ENCODE measurements around the gene TLK2.
A peak's percentile ranks its signal among the peaks of the same experiment; 100 is the strongest.

Gene TLK2

DNA sequence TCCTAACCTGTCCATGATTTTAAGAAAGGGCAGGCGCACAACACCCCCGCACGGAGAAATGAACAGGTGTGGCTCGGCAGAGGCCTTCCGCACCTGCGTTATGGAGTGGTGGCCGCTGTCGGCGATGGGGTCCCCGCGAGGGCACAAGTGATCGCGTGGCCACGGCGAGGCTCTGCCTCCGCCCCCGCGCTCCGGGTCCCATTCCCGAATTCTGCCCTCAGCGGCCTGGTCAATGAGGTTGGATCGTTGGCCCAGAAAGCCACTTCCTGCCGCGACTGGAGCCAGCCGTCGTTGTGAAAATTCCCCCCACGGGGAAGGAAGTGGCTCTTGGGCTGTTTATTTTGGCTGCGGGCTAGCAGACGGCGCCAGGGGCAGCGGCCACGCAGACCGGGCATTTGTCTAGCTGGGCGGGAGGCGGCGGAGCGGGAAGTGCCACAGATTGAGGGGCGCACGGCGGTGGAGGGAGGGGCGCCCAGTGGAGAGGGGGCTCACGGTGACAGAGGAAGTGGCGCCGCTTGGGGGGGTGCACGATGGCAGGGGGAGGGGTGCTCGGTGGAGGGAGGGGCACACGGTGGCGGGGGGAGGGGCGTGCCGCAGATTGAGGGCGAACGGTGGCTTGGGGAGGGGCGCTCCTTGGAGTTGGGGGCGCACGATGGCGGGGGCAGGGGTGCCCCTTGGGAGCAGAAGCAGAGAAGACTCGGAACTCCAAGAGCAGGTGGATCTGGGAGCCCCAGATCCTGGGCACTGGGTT lies 173.8 kb downstream of the TLK2 start:
- peak; percentile 13 to 28 for DNase-seq (ENCODE audit: extremely low read depth in 1 of 2, low read depth in 1 of 2)

DNA sequence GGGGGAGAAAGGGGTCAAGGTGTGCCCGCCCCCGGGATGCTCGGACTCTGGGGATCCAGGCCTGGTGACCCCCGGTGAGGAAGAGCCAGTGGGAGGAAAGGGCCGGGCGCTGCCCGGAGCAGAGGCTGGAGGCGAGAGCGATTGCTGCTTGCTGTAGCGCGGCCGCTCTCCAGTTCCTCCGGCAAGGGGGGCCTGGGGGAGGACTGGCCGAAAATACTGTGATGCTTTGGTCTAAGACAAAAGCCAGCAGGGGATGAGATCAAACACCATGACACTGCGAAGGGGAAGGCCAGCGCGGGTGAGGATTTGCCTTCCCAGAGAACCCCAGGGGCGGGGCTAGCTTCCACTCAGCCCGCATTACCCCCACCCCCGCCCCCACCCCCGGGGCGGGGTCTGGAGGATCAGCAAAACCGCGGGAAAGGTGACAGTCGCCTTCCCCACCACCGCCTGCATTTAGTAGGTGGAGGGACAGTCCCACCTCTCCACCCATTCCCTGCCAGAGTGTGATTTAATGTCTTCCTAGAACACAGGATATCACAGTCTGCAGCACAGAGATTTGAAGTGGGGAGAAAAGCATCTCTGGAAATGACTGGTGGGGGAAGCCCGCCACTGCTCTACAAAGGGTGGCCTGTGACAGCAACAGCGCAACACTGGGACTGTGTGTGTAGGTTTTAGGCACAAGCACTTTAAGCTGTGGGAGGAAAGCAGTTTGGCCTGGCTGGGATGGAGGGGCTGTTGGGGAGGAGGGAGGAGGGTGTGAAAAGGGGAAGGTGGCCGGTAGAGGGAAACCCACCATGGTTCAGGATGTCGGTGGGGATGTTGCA lies 174.6 kb downstream of the TLK2 start:
- DNase-seq (ENCODE audit: extremely low read depth in 1 of 2, low read depth in 1 of 2): peak; percentile 89 to 92

DNA sequence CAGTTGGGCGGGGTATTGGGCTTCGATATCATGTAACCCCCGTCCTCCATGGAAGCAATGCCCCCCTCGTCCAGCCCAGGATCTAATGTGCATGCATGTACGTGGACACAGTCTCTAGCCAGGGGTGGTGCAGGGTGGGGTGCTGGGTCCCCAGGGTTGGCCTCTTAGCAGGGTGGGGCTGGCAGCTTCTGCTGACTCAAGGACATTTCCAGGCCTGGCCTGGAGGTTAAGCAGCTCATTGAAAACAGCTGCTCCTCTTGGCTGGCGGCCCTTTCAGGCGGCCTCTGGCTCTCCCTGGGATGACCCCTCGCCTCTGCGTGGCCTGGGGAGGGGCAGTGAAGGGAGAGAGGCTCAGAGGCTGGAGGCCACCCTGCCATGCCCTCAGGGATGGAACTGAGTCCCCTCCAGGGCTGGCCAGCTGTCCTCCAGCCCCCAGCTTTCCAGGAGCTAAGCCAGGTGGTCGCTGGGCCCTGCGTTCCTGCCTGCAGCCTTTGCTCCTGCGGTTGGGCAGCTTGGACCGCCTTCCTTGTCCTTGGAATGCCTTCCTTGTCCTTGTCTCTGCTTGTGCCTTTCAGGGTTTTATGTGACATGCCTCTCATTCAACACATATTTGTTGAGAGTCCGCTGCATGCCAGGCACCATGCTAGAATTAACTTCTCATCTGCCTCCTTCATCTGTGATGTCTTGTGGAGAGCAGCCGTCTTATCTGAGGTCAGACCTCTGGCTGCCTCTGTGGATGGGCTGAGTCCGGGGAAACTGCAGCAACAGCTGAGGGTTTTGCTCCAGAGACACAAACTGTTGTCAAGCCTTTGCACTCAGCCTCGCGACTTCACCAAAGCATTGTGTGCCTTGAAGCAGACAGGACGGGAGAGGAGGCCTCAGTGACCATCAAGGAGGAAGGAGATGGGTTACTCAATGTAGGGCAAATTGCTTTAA lies 175.5 kb downstream of the TLK2 start:
- DNase-seq (ENCODE audit: extremely low read depth in 1 of 2, low read depth in 1 of 2): no peak

DNA sequence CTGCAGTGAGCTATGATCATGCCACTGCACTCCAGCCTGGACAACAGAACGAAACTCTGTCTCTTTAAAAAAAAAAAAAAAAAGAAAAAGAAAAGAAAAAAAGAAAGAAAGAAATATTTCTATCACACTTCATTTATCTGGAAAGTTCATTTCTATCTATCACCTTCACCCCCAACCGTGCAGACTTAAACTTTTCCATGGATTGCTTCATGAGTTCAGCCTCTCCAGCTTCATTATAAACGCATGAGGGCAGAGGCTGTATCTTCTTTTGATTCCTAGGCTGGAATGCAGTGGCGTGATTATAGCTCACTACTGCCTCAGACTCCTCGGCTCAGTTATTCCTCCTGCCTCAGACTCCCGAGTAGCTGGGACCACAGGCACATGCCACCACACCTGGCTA lies 177.0 kb downstream of the TLK2 start:
- no peak for DNase-seq (ENCODE audit: extremely low read depth in 1 of 2, low read depth in 1 of 2)

DNA sequence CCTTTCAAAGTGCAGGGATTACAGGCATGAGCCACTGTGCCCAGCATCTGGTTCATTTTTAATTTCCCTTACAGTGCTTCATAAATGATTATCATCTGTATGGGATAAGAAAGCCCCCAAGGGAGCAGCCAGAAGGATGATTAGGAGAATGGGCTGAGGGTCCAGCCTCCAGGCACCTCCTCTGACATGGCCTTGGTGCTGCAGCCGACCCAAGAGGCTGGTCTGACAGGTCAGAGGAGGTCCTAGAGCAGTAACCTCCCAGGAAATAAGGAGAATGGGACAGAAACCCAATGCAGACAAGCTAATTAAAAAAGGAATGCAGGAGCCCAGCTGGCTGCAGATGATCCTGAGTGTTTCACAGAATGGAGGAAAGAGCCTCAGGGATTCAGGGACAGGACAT lies 177.8 kb downstream of the TLK2 start:
- no peak for DNase-seq (ENCODE audit: extremely low read depth in 1 of 2, low read depth in 1 of 2)

DNA sequence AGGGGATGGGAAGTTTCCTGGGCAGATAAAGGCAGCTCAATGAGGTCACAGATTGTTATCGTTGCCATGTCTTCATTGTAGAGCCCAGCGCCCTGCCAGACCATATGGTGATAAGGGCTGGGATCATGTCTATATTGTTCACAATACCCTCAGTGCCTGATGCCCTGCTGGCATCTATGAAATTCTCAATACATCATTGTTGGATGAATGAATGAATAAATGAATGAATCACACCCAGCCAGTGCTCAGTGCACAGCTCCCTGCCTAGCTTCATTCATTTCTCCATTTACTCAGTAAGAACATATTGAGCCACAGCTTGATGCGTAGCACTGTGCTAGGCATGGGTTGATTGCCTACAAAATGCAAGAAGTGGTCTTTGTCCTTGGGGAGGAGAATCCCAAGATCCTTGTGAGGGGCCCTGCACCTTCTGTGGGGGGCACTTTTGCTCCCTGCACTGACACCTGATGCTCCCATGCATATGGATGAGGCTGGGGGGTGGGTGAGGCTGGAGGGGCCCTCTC lies 178.6 kb downstream of the TLK2 start:
- DNase-seq (ENCODE audit: extremely low read depth in 1 of 2, low read depth in 1 of 2): no peak

DNA sequence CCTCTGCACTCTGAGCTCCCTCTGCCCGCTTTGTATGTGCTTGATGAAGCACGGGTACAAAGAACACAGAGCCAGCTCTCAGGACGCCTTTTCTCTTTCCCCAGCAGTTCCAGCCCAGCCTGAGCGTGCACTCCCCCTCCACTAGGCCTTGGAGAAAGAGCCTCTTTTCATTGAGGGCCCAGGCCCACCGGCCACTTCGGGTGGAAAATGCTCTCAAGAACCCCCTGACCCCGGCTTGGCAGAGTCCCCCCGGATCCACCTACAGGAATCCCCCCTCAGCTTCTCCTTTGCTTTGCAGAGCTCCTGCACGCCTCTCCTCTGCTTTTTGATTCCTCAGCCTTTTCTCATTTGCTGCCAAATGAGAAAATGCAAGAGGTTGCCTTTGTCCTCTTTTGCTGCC lies 179.1 kb downstream of the TLK2 start:
- no peak for DNase-seq (ENCODE audit: extremely low read depth in 1 of 2, low read depth in 1 of 2)

DNA sequence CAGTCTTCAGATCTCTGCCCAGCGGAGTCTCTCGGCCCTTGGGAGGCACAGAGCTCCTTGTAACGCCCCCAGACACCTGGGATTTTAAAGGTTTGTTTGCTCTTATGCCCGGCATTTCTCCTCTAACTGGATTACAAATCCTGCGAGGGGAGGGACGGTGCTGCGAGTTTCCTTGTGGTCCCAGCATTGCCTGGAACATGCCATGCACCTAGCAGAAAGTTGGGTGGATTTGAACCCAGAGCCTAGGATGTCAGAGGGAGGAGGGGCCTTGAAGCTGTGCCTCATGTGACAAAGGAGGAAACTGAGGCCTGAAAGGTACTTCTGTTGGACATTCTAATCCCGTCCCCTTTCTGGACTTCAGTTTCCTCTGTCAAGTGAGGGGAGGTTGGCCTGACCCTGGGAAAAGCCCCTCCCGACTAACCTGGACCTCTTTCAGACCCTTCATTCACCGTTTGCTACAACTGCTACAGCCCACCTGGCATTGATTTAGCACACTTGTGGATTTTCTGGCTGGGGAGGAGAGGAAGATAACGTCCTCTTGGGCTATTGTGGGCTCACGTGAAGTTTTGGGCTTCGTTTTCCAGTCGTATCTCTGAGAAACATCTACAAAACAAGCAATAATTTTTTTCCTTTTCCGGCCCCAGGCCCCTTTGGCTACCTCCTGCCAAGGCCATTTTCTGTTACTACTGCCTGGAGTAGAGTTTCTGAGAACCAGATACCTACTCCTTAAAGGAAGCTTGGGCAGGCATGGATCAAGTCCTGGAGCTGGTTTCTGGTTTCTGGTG lies 179.7 kb downstream of the TLK2 start:
- no peak for DNase-seq (ENCODE audit: extremely low read depth in 1 of 2, low read depth in 1 of 2)

DNA sequence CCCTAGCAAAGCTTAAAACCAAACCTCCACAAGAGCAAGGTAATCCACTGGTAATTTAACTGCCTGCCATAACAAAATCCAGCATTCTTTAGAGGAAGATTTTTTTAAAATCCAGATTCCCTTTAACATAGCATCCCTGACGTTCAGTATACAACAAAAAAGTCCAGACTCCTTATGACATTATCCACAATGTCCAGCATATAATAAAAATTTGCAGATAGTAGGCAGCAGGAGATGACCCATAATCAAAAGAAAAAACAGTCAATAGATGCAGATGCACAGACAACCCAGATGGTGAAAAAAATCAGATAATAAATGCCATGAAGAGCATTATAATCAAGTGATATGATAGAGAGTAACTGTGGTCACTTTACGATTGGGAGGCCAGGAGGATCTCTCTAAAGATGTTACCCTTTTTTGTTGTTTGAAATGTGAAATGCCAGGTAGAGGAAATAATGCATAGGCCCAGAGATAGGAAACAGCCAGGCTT lies 182.0 kb downstream of the TLK2 start:
- no peak for DNase-seq (ENCODE audit: extremely low read depth in 1 of 2, low read depth in 1 of 2)

DNA sequence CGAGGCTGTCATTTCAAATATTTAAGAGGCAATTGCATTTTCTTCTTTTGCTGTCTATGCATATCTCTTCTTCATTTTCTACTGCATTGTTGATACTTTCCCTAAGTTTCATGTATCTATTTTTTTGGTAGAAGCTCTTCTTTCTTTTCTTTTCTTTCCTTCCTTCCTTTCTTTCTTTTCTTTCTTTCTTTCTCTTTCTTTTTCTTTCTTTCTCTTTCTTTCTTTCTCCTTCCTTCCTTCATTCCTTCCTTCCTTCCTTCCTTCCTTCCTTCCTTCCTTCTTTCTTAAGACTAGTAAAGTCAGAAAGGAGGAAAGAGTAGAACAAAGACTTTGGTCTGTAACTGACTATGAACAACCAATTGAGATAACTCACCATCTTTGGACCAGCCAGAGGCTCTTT lies 182.7 kb downstream of the TLK2 start:
- no peak for DNase-seq (ENCODE audit: extremely low read depth in 1 of 2, low read depth in 1 of 2)

DNA sequence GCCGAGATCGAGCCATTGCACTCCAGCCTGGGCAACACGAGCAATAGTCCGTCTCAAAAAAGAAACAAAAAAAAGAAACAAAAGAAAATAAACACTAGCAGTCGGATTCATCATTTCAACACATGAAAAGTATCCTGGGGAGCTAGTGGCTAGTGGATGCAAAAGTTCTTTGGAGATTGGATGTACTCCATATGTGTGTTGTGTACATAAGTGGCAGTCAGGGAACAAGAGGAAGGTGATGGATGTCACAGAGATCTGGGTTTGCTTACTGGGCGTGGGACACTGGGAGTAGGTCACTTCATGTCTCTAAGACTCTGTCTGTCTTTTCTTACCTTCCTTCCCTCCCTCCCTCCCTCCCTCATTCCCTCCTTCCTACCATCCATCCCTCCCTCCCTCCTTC lies 184.2 kb downstream of the TLK2 start:
- DNase-seq (ENCODE audit: extremely low read depth in 1 of 2, low read depth in 1 of 2): no peak

Measured in stimulated activated CD8-positive, alpha-beta memory T cell treated with anti-CD3 and anti-CD28 coated beads, Interleukin-7, amount 100 ng/mL, for 48 hours (primary cell).